Measurements from ENCODE around the gene SVEP1. TPM values are rescaled to one million over a fixed set of nuclear protein-coding genes. Genes with fewer than 3 reads are reported as not detected.

SVEP1 gene
- total RNA-seq, 2 experiments from 2014 or later = not detected

GRCh38 chr9:110528645-110529044, 50.9 kb downstream of the SVEP1 start:
- Histone ChIP-seq H3K9me3 (ENCODE audit: low read length) (no peaks in the 10 kb centered on the region), H3K4me3 (ENCODE audit: low read depth, low read length, poor library complexity, severe bottlenecking) (no peak overlapping the region), H3K27ac (ENCODE audit: low read depth, low read length, poor library complexity, severe bottlenecking) (no peak overlapping the region), H3K4me1 (ENCODE audit: insufficient read depth, low read length, poor library complexity, severe bottlenecking) (no peaks in the 10 kb centered on the region), H3K79me2 (ENCODE audit: insufficient read depth, low read depth, low read length) (no peaks in the 10 kb centered on the region), H4K20me1 (ENCODE audit: insufficient read depth, low read length) (no peaks in the 10 kb centered on the region), H3K4me2 (ENCODE audit: low read length) (no peak overlapping the region), H2AFZ (ENCODE audit: low read length) (no peak overlapping the region), H3K36me3 (ENCODE audit: insufficient read depth, low read length) (no peaks in the 10 kb centered on the region), H3K9me2 (ENCODE audit: insufficient read depth, low read length) (no peaks in the 10 kb centered on the region)
- TF ChIP-seq CTCF (conservative IDR thresholded peaks at IDR 0.05; ENCODE audit: low read length) = no peak
- no peak for TF ChIP-seq EZH2phosphoT487 (IDR thresholded peaks at IDR 0.05; ENCODE audit: borderline replicate concordance, low read depth, low read length)
- no peak for DNase-seq (ENCODE audit: low spot score)
- ChIA-PET CTCF (ENCODE audit: unreplicated experiment) (no interaction called here), POLR2A (no interaction called here)
- no TSS peak for BruUV-seq (replicated peaks)
- intact Hi-C loops (cut with micrococcal nuclease; ENCODE audit: unreplicated experiment) = no loop called here

GRCh38 chr9:110526426-110526825, 53.1 kb downstream of the SVEP1 start:
- Histone ChIP-seq H2AFZ (ENCODE audit: low read length) (no peak overlapping the region), H3K9me3 (ENCODE audit: low read length) (no peaks in the 10 kb centered on the region), H3K4me3 (ENCODE audit: low read depth, low read length, poor library complexity, severe bottlenecking) (no peak overlapping the region), H3K36me3 (ENCODE audit: insufficient read depth, low read length) (no peaks in the 10 kb centered on the region), H4K20me1 (ENCODE audit: insufficient read depth, low read length) (no peaks in the 10 kb centered on the region), H3K9me2 (ENCODE audit: insufficient read depth, low read length) (no peaks in the 10 kb centered on the region), H3K27ac (ENCODE audit: low read depth, low read length, poor library complexity, severe bottlenecking) (no peak overlapping the region), H3K79me2 (ENCODE audit: insufficient read depth, low read depth, low read length) (no peaks in the 10 kb centered on the region), H3K4me2 (ENCODE audit: low read length) (no peak overlapping the region), H3K4me1 (ENCODE audit: insufficient read depth, low read length, poor library complexity, severe bottlenecking) (no peaks in the 10 kb centered on the region)
- CTCF ChIA-PET (ENCODE audit: unreplicated experiment) = no interaction called here
- intact Hi-C loops (cut with micrococcal nuclease; ENCODE audit: unreplicated experiment) = no loop called here
- no TSS peak for BruUV-seq (replicated peaks)
- POLR2A ChIA-PET = no interaction called here
- no peak for DNase-seq (ENCODE audit: low spot score)
- TF ChIP-seq CTCF (conservative IDR thresholded peaks at IDR 0.05; ENCODE audit: low read length) = no peak

DNA sequence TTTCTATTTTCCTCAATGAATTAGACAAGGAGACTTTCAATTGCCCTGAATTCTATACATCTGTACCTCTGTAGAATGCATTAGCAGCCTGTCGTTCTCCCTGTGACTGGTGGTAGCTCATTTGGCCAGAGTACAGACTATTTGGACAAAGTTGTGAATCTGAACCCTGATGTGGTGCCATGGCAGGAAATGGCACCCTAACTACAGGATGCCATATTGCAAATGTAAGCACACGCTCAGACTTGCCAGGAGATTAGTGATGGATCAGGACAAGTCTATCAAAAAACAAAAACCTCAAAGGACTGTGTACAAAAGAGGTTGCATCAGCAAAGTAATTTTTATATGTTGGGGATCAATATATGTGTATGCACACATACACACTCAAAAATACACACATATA, 58.3 kb downstream of the SVEP1 start:
- Histone ChIP-seq H3K4me2 (ENCODE audit: low read length) (no peak overlapping the region), H2AFZ (ENCODE audit: low read length) (no peak overlapping the region), H3K9me3 (ENCODE audit: low read length) (no peaks in the 10 kb centered on the region), H4K20me1 (ENCODE audit: insufficient read depth, low read length) (no peaks in the 10 kb centered on the region), H3K79me2 (ENCODE audit: insufficient read depth, low read depth, low read length) (no peaks in the 10 kb centered on the region), H3K4me3 (ENCODE audit: low read depth, low read length, poor library complexity, severe bottlenecking) (no peak overlapping the region), H3K4me1 (ENCODE audit: insufficient read depth, low read length, poor library complexity, severe bottlenecking) (no peaks in the 10 kb centered on the region), H3K9me2 (ENCODE audit: insufficient read depth, low read length) (no peaks in the 10 kb centered on the region), H3K36me3 (ENCODE audit: insufficient read depth, low read length) (no peaks in the 10 kb centered on the region), H3K27ac (ENCODE audit: low read depth, low read length, poor library complexity, severe bottlenecking) (no peak overlapping the region)
- DNase-seq (ENCODE audit: low spot score) = no peak
- TF ChIP-seq CTCF (conservative IDR thresholded peaks at IDR 0.05; ENCODE audit: low read length) (no peak), EZH2phosphoT487 (IDR thresholded peaks at IDR 0.05; ENCODE audit: borderline replicate concordance, low read depth, low read length) (no peak)
- CTCF ChIA-PET (ENCODE audit: unreplicated experiment) = no interaction called here
- no TSS peak for BruUV-seq (replicated peaks)
- intact Hi-C loops (cut with micrococcal nuclease; ENCODE audit: unreplicated experiment) = no loop called here
- POLR2A ChIA-PET = no interaction called here
